SH-SY5Y (cell line): ENCODE data around the gene TMC4.

Source experiments
- GATA2 ChIP-seq: IDR thresholded peaks from 2 replicates; pipeline ENCODE4 v1.6.1; 2011; ENCODE audit warnings: mild to moderate bottlenecking, low read depth, low read length
- GATA3 ChIP-seq: IDR thresholded peaks from 2 replicates; pipeline ENCODE4 v1.6.1; 2011; ENCODE audit warnings: low read depth, mild to moderate bottlenecking, low read length, moderate library complexity

DNA sequence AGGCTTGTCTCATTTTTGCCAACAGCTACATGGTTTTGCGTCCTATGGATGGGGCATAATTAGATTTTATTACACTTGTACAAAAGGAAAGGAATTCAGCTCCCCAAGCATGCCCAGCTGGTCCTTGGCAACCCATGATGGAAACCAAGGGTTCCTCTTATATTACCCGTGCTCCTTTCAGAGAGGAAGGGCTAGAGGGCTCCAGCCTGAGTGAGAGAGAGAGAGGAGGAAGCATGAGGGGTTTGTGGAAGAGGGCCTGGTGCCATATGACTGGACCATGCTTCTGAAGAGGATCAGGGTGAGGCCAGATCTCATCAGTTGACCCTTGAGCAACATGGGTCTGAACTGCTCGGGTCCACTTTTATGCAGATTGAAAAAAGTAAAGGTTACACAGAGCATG is 24.2 kb upstream of the TMC4 start:
- TF ChIP-seq GATA2 (no peak), GATA3 (no peak)
